ENCODE data around the gene ANKH.

DNA sequence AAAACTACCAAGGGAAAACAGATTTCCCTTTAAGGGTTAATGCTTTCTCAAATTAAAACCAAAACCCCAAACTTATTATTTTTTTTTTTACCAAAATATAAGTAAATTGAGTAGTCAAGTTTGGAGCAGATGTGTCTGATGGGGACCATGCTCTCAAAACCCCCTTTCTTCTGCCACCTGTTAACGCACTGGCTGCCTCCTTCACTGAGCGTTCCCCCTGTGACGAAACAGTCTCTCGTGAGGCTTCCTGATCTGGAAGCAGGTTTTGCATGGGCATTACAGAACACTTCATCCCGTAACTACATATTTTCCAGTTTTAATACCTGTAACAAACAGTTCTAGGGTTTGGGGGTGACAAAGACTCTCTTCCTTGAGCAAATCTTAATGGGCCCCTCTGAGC, 59.4 kb downstream of the ANKH start:
- no peak for TF ChIP-seq TAF1 (IDR thresholded peaks at IDR 0.05; ENCODE audit: low read depth)
- no peak for TF ChIP-seq CREB1 (IDR thresholded peaks at IDR 0.05; ENCODE audit: low read depth)
- TF ChIP-seq EP300 (IDR thresholded peaks at IDR 0.05; ENCODE audit: borderline replicate concordance): no peak
- no peak for TF ChIP-seq YY1 (IDR thresholded peaks at IDR 0.05; ENCODE audit: low read depth)
- no peak for TF ChIP-seq EGR1 (IDR thresholded peaks at IDR 0.05)
- no peak for TF ChIP-seq CEBPB (IDR thresholded peaks at IDR 0.05)
- TF ChIP-seq, protein P1, sequence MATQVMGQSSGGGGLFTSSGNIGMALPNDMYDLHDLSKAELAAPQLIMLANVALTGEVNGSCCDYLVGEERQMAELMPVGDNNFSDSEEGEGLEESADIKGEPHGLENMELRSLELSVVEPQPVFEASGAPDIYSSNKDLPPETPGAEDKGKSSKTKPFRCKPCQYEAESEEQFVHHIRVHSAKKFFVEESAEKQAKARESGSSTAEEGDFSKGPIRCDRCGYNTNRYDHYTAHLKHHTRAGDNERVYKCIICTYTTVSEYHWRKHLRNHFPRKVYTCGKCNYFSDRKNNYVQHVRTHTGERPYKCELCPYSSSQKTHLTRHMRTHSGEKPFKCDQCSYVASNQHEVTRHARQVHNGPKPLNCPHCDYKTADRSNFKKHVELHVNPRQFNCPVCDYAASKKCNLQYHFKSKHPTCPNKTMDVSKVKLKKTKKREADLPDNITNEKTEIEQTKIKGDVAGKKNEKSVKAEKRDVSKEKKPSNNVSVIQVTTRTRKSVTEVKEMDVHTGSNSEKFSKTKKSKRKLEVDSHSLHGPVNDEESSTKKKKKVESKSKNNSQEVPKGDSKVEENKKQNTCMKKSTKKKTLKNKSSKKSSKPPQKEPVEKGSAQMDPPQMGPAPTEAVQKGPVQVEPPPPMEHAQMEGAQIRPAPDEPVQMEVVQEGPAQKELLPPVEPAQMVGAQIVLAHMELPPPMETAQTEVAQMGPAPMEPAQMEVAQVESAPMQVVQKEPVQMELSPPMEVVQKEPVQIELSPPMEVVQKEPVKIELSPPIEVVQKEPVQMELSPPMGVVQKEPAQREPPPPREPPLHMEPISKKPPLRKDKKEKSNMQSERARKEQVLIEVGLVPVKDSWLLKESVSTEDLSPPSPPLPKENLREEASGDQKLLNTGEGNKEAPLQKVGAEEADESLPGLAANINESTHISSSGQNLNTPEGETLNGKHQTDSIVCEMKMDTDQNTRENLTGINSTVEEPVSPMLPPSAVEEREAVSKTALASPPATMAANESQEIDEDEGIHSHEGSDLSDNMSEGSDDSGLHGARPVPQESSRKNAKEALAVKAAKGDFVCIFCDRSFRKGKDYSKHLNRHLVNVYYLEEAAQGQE (IDR thresholded peaks at IDR 0.05; ENCODE audit: low read depth): no peak

Data from Ishikawa (cell line).